Panc1 (cell line): ENCODE measurements around the gene TTLL7.

Experiments used
- CTCF ChIP-seq: fragments of 450-650 bp; IDR thresholded peaks from 2 replicates; pipeline ENCODE4 v1.5.1; 2017; ENCODE audit warnings: mild to moderate bottlenecking
- POLR2AphosphoS5 ChIP-seq: IDR thresholded peaks from 2 replicates; pipeline ENCODE4 v1.6.1; 2012; ENCODE audit warnings: mild to moderate bottlenecking, low read depth, low read length, moderate library complexity
- REST ChIP-seq, 2 experiments: IDR thresholded peaks; 2 replicates each; pipeline ENCODE4 v1.6.1; 2011 to 2012; ENCODE audit warnings: low read depth in 2 of 2, control low read depth in 1 of 2, low read length in 1 of 2, mild to moderate bottlenecking in 1 of 2, moderate library complexity in 1 of 2; ENCODE audit not compliant: insufficient read depth in 1 of 2
- SIN3A ChIP-seq: IDR thresholded peaks from 2 replicates; pipeline ENCODE4 v1.6.1; 2012; ENCODE audit warnings: low read depth, mild to moderate bottlenecking, low read length, moderate library complexity, borderline replicate concordance; ENCODE audit not compliant: insufficient read depth

- TF ChIP-seq CTCF, result no peak
- TF ChIP-seq REST (IDR thresholded peaks at IDR 0.05; ENCODE audit: insufficient read depth in 1 of 2, low read depth in 2 of 2, low read length in 1 of 2), result no peak
- TF ChIP-seq POLR2AphosphoS5, result no peak
- no peak for TF ChIP-seq SIN3A
These were observed 32.9 kb upstream of the TTLL7 start for GRCh38 chr1:84031802-84032327.
